Activated T-cell treated with anti-CD3 and anti-CD28 coated beads for 24 hours (primary cell): ENCODE measurements around the gene CDK14.
"Not testable (repeated sequence)": the region's sequence is repeated elsewhere in the genome, so short reads cannot be mapped to it uniquely, and the experiment has no call there.

ENCODE experiments used
- DNase-seq: peaks from one replicate; pipeline ENCODE4 v3.0.0-alpha.2; 2020; ENCODE audit warnings: low read depth

CDK14 gene

GRCh38 chr7:90721869-90722431 is 125.8 kb downstream of the CDK14 start:
- no peak for DNase-seq

GRCh38 chr7:90723233-90723632 is 127.1 kb downstream of the CDK14 start:
- no peak for DNase-seq

- DNase-seq, result no peak
Measured at GRCh38 chr7:90723866-90724265, 127.7 kb downstream of the CDK14 start.

- no peak for DNase-seq
Measured at GRCh38 chr7:90726120-90726519, 130.0 kb downstream of the CDK14 start.

GRCh38 chr7:90726623-90727022 is 130.5 kb downstream of the CDK14 start:
- DNase-seq, result no peak

- DNase-seq, result no peak
Measured at GRCh38 chr7:90727412-90727811, 131.3 kb downstream of the CDK14 start.

- no peak for DNase-seq
Measured at GRCh38 chr7:90728568-90728967, 132.4 kb downstream of the CDK14 start.

- not testable (repeated sequence) for DNase-seq
Measured at GRCh38 chr7:90735611-90736280, 139.6 kb downstream of the CDK14 start.

GRCh38 chr7:90736316-90736715 is 140.2 kb downstream of the CDK14 start:
- no peak for DNase-seq

- DNase-seq, result no peak
Measured at GRCh38 chr7:90736968-90737939, 141.1 kb downstream of the CDK14 start.

GRCh38 chr7:90738249-90738648 is 142.1 kb downstream of the CDK14 start:
- no peak for DNase-seq

- DNase-seq, result no peak
Measured at GRCh38 chr7:90739716-90740115, 143.6 kb downstream of the CDK14 start.

GRCh38 chr7:90740386-90740785 is 144.3 kb downstream of the CDK14 start:
- DNase-seq, result no peak

GRCh38 chr7:90743626-90744025 is 147.5 kb downstream of the CDK14 start:
- DNase-seq, result no peak

GRCh38 chr7:90747516-90747915 is 151.4 kb downstream of the CDK14 start:
- no peak for DNase-seq

GRCh38 chr7:90749262-90749661 is 153.1 kb downstream of the CDK14 start:
- no peak for DNase-seq

- DNase-seq, result no peak
Measured at GRCh38 chr7:90749774-90750173, 153.7 kb downstream of the CDK14 start.

GRCh38 chr7:90751595-90751994 is 155.5 kb downstream of the CDK14 start:
- DNase-seq, result no peak

GRCh38 chr7:90752051-90752450 is 155.9 kb downstream of the CDK14 start:
- DNase-seq, result no peak

- no peak for DNase-seq
Measured at GRCh38 chr7:90755041-90755440, 158.9 kb downstream of the CDK14 start.

GRCh38 chr7:90756366-90756765 is 160.2 kb downstream of the CDK14 start:
- no peak for DNase-seq

- not testable (repeated sequence) for DNase-seq
Measured at GRCh38 chr7:90757565-90757950, 161.4 kb downstream of the CDK14 start.
